GM04504 (cell line): ENCODE measurements around the gene ITGA8.

Experiments
- DNase-seq: peaks from one replicate; pipeline ENCODE4 v3.0.0-alpha.2; 2012; ENCODE audit warnings: low read depth

The ITGA8 gene

DNA sequence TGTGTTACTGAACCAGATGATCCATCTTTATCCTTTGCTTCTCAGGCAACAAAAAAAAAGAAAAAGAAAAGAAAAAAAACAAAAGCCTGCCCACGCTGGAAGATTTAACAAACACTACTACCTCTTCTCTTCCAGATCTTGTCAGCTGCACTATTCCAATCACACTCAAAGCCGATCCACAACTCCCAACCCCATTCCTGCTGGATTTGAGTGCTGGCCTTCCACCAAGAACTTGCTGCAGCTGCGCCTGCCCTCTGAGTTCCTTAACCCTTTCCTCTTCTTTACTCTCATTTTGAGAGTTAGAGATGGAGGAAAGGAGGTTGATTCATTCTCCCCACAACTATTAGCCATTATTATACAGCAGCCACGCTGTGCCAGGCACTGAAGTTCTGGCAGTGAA, 16.0 kb upstream of the ITGA8 start:
- no peak for DNase-seq

DNA sequence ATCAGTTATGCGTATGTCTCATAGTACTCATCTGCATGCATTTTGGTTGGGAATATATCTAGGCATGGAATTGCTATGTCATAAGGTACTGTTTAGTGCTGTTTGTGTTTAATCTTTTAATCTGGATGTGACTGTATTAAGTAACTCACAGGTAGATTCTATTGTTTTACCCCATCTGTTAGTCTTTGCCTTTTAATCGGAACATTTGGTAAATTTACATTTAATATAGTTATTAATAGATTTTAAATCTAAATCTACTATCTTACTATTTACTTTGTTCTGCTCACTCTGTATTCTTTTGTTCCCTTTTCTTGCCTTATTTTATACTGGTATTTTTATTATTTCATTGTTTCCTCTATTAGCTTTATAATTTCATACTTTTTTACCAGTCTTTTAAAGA, 10.6 kb upstream of the ITGA8 start:
- no peak for DNase-seq

- DNase-seq = no peak
Observed at GRCh38 chr10:15729890-15730289, 10.2 kb upstream of the ITGA8 start.

- DNase-seq = no peak
Observed at GRCh38 chr10:15726042-15726441, 6.3 kb upstream of the ITGA8 start.

DNA sequence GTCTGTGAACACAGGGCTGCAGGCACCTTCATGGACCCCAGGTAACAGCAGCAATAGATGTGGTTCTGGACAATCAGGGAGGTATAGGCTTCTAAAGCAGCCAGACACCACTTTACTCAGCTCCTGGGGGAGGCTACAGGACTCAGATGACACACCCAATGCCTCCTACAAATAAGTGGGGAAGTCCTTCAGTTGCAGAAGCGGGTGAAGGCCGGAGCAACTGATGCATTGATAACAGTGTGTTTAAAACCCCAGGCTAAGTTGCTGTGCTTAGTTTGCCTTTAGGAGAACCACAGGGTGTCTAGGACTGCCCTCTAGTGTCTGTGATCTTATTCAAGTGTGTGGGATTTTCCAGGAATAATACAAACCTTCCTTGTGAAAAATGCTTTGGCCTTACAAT, 5.9 kb upstream of the ITGA8 start:
- no peak for DNase-seq

GRCh38 chr10:15724683-15725082, 5.0 kb upstream of the ITGA8 start:
- DNase-seq = no peak

DNA sequence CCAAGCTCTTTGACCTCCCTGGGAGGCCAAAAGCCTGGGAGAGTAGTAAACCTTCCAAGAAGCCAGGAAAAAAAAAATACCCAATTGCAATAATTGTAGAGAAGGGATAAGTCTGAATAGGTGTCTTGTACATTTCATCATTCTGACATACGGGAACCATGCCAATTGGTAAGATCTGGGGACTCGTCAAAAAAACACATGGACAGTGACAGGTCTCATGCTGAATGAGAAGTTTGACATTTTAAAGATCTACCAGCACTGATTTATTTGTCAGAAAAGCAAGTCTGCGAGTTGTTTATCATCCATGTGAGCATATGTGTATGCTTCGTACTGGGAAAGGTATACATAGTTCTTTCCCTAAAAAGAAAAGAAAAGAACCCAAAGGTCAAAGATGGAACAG, 4.1 kb upstream of the ITGA8 start:
- DNase-seq = no peak

GRCh38 chr10:15720635-15721287, 1.0 kb upstream of the ITGA8 start:
- no peak for DNase-seq

DNA sequence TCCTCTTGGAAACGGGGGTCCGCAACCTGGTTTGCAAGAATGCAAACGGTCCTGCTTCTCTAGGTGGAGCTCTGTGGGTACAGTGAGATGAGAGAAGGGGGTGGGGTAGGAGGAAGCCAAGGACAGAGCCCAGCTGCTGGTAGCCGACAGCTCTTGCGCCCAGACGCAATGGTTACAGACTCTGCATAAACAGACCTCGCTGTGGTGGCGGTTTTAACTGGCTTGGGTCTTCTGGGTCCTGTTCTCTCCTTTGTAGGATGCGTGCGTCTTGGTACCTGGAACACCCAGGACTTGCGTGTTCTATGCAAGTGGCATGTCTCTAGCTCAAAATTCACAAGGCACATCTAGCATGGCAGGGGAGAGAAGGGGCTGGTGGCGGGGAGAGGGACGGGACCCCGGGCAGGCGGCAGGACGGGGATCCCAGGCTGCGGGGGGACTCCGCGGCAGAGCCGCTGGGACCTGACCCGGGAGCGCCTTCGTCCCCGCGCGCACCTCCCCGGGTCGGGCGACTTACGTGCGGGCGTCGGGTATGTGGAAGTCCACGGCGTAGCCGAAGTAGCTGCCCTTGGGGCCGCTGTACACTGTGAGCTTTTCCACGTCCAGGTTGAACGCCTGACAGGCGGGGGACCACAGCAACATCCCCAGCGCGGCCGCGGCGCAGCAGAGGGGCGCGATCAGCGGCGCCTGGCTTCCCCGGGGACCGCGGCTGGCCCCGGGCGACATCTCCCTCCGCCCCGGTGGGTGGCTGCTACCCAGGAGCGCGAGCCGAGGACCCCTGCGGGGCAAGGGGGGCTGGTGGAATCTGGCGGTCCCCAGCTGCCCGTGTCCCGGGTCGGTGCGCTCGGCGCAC, 448 bp downstream of the ITGA8 start:
- DNase-seq = no peak

GRCh38 chr10:15718694-15719048, 1.1 kb downstream of the ITGA8 start:
- DNase-seq = no peak

DNA sequence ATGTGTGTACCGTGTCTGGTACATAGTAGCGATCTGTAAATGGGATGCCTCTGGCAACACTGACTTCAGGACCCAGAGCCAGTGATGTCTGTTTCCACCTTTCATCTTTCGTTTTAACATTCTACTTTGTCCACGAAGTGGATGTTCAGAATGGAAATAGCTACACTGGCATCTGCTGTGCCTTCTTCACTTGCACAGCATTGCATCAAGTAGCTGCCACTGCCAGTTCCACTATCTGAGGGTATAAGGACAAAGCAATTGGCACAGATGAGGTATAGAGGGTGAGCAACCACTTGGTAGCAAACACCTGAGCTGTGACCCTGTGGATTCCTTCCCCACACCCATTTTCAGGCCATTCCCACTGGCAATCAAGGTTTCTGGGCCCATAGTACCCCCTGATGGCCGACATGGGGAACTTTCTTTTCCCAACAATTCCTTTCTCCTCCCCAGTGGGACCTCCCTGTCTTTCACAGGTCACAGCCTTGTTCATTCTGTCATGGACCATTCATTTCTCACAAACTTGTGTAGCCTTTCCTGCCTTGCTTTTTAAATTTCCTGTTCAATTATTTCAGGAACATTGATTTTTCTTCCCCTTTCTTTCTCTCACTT, 4.0 kb downstream of the ITGA8 start:
- no peak for DNase-seq

- DNase-seq = no peak
Observed at GRCh38 chr10:15714847-15715246, 4.9 kb downstream of the ITGA8 start.

GRCh38 chr10:15712883-15713282, 6.8 kb downstream of the ITGA8 start:
- DNase-seq = no peak

DNA sequence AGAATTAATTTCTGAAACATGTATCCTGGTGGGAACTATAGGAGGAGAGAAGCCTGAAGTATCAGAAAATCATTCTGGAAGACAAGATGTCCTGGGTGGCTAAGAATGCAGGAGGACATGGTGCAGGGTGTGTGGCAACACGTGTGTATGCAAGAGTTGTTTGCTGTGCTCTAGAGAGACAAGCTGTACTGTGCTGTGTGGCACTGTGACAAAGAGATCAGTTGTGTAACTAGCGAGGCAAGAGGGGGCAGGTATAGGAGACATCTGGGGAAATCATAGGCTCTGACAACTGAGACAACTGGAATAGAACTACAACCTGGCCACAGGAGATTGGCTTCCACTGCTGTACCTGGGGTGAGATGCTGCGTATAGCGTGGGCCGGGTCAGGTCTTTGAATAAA, 9.3 kb downstream of the ITGA8 start:
- DNase-seq = no peak

GRCh38 chr10:15705298-15705697, 14.4 kb downstream of the ITGA8 start:
- DNase-seq = no peak

DNA sequence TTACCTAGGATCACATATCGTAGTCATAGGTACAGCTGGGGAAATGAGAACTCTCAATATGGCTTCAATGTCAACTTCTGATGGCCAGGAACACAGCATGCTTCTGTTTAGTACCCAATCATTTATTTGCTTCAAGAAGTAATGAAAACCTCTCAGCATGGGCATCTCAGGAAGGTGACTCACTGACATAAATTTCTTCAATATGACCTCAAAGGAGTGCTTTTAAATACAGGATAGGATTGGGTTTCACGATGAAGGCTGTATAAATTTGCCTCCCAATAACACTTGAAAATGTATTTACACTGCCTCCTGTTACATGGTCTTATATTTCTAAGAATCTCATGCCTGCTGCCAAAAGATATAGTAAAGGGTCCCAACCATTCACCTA, 15.1 kb downstream of the ITGA8 start:
- no peak for DNase-seq

- no peak for DNase-seq
Observed at GRCh38 chr10:15703944-15704580, 15.7 kb downstream of the ITGA8 start.

GRCh38 chr10:15703151-15703880, 16.4 kb downstream of the ITGA8 start:
- no peak for DNase-seq

- DNase-seq = no peak
Observed at GRCh38 chr10:15700078-15700674, 19.5 kb downstream of the ITGA8 start.

- DNase-seq = no peak
Observed at GRCh38 chr10:15695852-15696251, 23.9 kb downstream of the ITGA8 start.

DNA sequence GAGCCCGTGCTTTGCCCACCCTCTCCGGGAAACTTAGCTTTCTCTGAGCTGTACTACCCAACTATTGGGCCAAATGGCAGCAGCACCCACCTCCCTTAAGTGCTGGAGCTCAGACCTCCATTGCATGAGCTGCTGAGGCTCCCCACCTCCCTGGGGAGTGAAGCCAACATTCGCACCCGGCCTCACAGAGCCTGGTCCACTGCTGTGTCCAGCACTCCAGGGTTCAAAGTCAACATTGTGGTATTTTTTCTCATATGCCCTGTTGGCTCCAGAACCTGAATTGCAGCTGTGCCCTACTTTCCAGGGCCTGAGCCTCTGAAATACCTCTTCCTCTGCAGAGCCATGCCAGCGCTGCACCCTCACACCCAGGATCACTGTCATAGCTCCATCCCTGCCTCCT, 29.7 kb downstream of the ITGA8 start:
- no peak for DNase-seq

DNA sequence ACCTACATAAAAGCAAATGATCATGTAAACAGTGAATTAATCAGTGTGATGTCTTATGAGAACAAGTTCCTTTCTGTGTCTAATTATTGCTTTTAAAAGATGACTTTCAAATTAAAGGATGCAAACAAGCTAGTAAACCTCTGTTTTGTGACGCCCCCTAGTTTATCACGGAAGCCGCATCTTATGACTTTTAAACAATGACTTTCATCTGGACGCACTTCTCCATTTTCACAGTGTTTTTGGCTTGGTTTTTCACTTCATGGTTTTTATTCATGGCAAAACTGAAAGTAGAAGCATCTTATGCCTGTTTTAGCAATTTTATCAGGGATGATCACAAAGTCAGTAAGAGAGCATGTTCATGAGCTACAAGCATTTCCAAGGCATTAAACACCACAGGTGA, 35.0 kb downstream of the ITGA8 start:
- no peak for DNase-seq
